NCI-H446 treated with DMSO at 0.1 percent for 48 hours (cell line): ENCODE data around the gene ZFYVE9.
"Not testable (repeated sequence)": the region's sequence is repeated elsewhere in the genome, so short reads cannot be mapped to it uniquely, and the experiment has no call there.

Experiments used
- DNase-seq: peaks from one replicate; lab custom pipeline; 2025; lab: John Stamatoyannopoulos, UW

Gene ZFYVE9

DNA sequence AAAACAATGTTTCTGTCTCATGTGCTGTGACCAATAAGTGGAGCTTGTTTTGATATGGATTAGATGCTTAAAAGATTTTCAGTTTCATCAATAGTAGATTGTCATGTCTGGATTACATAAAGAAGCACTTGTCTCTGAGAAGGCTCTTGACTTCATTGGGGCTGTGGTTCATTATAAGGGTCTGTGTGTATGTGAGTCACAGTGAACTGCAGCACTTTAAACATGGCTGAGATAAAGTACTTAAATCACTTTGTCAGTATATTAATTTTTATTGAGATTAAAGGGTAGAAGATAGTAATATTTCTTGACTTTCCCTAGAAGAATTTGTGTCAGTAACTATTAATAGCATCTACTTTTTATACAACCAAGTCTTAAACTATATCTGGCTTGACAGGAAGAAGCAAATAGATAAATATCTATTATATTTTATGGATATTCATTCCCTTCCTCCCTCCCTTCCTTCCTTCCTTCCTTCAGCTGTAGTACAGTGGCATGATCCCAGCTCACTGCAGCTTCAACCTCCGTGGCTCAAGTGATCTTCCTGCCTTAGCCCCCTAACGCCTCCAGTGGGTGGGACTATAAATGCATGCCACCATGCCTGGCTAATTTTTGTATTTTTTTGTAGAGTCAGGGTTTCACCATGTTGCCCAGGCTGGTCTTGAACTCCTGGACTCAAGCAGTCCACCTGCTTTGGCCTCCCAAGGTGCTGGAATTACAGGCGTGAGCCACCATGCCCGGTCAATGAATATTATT, 48.8 kb downstream of the ZFYVE9 start:
- DNase-seq: no peak

DNA sequence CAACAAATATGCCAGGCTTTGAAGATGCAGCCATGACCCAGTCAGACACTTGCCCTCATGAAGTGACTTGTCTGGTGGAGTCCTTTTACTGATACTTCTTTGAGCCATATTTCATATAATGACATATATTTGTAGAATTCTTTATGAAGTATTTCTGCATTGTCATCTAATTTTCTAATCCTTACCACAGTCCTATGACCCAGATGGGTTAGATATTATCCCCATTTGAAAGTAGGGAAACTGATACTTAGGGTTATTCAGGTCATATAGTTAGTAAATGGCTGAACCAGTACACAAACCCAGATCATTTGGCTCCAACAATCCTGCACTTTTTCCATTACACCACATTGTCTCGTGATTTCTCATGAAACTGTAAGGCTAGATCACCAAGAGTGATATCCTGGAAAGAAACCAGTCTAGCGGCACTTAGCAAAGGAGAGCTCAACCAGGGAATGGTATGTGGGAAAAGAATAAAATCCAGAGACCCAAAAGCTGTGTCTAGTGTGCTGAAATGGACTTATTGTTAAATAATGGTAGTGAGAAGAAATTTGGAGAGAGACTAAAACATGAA, 49.6 kb downstream of the ZFYVE9 start:
- no peak for DNase-seq

DNA sequence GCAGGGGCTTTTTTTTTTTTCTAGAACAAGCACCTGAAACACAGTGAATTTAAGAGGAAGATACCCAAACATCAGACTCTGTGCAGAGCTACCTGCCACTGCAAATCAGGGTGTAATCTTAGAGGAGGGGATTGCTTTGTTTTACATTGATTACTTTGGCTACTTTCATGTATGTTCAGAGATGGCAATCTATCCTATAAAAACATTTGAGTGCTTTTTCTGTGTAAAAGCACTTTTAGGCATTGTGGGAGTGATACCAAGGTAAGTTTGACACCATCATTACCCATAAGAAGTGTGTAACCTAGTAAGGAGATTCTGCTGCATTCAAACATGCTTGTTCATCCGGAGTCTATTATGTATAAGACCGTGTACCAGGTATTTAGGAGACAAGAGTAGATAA, 50.1 kb downstream of the ZFYVE9 start:
- DNase-seq: no peak

DNA sequence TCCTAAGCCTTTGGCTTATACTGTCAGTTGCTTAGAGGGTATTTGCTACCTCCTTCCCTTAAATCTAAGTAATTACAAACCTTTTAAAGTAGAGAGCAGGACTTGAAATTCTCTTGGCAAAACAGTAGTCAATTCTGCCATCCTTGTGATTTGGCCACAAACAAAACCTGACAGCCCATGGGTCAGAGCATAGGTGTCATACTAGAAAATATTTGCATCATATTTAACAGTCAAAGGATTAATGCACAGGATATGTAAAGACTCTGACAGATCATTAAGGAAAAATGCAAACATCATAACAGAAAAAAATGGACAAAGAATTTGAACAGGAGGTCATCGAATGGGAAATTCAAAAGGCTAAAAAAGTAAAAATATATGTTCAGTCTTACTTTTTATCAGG, 50.5 kb downstream of the ZFYVE9 start:
- no peak for DNase-seq

DNA sequence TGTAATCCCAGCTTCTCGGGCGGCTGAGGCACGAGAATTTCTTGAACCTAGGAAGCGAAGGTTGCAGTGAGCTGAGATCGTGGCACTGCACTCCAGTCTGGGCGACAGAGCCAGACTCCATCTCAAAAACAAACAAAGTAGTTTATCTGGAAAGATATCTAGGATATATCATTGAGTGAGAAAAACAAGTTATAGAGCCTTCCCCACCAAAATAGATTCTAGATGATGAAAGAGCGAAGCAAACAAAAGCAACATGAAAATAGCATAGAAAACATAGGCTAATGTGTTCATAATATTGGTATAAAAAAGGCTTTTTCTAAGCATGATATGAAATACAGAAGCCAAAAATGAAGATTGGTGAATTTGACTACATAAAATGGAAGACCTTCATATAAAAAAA, 52.1 kb downstream of the ZFYVE9 start:
- DNase-seq: no peak

DNA sequence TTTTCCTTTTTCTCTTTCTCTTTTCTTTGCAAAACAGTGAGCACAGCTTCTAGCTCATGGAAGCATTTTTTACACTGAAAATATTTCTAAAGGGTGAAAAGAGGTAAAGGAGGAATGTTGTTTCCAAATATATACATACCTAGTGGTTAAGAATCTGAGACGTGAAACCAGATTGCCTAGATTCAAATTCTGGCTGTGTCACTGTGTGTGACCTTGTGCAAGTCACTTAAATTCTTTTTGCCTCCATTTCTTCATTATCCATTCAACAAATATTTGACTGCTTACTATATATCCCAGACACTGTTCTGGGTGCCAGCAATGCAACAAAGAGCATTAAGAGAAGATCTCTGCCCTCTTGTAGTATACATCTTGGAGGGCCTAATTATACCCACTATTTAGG, 53.3 kb downstream of the ZFYVE9 start:
- no peak for DNase-seq

DNA sequence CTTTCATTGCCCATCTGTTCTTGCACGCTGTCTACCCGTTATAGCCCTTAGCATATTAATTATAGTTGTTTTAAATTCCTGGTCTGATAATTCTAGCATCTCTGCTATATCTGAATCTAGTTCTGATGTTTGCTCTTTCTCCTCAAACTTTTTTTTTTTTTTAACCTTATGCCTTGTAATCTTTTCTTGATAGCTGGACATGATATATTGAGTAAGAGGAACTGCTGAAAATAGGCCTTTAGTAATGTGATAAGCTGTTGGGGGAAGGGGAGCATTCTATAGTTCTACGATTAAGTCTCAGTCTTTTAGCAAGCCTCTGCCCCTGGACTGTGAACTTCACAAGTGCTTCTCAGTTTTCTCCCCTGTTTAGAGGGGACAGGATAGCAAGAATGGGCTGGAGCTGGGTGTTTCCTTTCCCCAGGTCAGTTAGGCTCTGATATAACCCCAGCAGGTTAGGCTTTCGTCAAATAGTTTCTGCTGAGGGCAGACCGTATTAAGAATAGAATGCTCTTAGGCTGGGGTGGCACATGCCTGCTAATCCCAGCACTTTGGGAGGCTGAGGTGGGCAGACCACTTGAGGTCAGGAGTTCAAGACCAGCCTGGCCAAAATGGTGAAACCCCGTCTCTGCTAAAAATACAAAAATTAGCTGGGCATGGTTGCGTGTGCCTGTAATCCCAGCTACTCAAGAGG, 62.2 kb downstream of the ZFYVE9 start:
- DNase-seq: no peak

DNA sequence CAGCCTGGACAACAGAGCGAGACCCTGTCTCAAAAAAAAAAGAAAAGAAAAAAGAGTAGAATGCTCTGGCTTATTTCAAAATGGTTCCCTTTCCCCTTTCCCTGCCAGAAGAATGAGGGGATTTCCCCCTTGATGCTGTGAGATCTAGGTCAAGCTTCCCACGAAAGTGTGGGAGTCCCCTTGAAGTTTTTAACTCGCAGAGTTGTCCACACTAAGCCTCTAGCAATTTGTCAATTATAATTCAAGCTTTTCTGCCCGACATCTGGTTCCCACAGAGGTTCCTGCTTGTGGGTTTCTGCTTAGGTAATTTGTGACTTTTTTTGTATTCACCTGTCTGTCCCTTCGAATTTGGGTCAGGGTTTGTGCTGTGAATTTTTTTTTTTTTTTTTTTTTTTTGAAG, 62.8 kb downstream of the ZFYVE9 start:
- DNase-seq: no peak

DNA sequence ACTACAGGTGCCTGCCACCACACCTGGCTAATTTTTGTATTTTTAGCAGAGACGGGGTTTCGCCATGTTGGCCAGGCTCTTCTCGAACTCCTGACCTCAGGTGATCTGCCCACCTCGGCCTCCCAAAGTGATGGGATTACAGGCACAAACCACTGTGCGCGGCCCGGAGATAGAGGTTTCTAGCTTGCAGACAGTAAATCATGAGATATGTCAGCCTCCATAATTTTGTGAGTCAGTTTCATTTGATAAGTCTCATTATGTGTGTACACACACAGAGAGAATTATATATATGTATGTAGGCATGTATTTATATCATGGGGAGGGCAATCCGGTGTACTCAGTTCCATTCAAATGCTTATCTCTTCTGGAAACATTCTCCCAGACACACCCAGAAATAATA, 64.8 kb downstream of the ZFYVE9 start:
- not testable (repeated sequence) for DNase-seq

DNA sequence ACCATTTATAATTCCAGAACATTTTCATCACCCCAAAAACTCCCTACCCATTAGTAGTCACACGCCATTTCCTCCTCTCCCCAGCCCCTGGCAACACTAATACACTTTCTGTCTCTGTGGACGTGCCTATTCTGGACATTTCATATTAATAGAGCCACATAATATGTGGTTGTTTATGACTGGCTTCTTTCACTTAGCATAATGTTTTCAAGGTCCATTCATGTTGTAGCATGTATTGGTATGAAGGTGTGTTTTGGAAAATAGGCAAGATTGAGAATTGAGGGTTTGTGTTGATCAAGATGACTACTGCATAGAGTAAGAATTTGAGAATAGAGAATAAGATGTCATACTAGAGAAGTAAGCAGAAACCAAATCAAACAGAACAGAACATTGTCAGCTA, 67.5 kb downstream of the ZFYVE9 start:
- no peak for DNase-seq

DNA sequence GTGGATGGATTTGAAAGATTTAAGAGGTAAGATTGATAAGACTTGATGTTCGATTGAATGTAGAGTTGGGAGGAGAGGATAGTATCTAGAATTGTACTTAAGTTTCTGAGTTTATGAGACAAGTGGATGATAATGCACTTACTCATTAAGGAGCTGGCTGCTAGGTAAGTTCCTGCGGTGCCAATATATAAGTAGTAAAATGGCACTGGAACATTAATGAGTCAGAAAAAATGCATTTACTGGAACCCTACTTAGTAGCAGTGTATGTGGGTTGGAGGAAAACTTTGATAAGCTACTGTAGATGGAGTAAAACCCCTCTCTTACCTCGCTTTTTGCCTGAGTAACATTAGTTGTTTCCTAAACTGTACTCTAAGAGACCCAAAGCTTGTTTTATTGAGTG, 68.2 kb downstream of the ZFYVE9 start:
- no peak for DNase-seq

DNA sequence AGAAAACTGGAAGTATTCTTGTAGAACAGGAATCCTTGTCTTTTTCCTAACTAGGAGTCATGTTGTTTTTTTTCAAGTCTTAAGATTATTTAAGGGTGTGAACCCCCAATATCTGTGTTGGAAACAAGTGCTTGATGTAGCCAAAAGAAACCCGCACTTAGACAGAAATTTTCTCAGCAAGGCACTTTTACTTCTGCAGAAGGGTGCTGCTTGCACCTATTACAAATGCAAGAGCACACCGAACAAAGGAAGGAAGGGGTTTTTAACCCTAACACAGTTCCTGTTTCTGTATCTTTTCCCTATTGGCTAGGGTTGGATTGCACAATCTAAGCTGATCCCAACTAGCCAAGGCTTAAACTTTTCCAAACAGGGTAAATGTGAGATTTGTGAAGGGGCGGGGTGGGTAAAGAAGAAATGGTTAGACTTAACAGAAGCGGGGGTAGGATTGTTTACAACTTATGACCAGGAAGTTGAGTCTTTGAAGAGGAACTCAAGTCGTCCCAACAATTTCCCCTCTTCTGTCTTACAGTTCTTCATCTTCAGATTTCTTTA, 75.1 kb downstream of the ZFYVE9 start:
- DNase-seq: no peak

DNA sequence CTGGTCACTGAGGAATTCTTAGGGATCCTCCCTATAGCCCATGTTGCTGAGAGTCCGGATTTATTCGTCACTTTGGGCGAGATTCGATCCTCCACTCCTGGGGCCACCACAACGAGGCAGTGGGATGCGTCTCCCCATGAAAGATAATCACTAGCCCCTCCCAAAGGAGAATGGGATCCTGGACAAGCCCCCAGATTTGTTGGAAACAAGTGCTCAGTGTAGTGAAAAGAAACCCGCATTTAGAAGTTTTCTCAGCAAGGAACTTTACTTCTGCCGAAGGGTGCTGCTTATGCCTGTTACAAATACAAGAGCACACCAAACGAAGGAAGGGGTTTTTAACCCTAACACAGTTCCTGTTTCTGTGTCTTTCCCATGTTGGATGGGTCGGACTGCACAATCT, 83.3 kb downstream of the ZFYVE9 start:
- no peak for DNase-seq

DNA sequence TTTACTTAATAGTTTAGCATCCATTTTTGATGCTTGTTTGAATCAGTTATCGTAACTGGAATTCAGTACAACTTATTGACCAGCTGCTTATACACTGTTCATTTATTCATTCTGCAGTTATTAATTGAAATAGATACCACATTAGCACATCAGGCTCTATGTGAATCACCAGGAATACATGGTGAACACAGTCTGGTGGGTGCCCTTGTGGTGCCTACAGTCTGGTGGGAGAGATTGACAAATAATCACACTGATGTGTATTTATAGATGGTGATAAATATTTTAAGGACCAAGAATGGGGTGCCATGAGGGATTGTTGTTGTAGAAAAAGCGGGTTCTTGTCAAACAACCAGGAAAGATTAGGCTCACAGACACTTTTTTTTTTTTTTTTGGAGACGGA, 87.6 kb downstream of the ZFYVE9 start:
- no peak for DNase-seq

DNA sequence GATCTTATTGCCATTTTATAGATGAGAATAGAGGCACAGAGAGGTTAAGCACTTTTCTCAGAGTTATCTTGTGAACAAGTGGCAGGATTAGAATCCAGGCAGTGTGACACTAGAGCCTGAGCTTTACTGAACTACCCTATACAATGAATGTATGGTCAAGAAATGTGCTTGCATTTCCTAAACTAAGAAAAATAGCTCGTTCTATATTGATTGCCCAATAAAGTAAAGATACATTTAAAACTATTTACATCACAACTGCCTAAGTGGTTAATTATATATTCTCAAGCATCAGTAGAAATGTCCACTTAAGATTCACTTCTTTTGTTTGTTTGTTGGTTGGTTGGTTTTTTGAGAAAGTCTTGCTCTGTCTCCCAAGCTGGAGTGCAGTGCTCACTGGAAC, 91.6 kb downstream of the ZFYVE9 start:
- no peak for DNase-seq

DNA sequence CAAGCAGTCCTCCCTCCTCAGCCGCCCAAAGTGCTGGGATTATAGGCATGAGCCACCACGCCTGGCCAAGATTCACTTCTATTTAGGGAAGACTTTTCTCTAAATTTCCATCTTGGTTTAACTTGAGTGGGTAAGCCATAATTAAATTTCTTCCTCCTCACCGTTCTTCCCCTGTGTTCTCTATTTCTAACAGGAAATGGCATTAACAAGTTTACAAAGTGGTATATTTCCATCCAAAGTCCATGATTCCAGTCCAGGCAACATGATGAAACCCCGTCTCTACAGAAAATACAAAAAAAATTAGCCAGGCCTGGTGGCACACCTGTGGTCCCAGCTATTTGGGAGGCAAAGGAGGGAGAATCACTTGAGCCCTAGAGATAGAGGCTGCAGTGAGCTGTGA, 92.1 kb downstream of the ZFYVE9 start:
- DNase-seq: no peak

DNA sequence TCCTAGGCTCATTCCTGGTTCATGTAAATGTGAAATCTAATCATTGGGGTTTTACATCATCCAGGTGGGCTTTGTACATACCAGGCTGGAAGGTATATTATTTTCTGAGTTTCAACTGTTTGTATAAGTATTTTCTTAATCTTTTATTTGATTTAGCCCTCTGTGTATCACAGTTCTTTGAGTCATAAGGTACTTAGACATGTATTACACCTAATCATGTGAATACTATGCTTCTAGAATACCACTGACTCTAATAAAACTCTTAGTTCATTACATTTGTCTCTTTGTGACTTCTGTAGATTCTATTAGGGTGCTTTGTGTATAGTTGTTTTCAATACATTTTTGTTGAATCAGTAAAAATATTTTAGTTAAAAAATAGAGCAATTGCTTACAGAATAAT, 92.8 kb downstream of the ZFYVE9 start:
- DNase-seq: no peak

DNA sequence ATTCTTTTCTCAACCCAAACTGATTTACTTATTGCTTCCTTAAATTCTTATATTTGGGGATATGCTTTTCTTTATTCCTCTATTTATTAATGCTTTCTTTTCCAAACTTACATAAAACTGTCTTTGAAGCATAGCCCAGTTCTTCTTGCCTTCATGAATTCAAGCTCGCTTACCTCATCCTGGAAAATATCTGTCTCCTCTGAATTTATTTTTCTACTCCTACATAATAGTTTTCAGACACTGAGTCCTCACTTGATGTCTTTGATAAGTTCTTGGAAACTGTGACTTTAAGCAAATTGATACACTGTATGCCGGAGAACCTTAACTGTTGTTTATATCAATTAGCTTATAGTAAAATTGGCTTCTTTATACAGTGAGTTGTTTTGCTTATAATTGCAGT, 93.8 kb downstream of the ZFYVE9 start:
- DNase-seq: no peak

DNA sequence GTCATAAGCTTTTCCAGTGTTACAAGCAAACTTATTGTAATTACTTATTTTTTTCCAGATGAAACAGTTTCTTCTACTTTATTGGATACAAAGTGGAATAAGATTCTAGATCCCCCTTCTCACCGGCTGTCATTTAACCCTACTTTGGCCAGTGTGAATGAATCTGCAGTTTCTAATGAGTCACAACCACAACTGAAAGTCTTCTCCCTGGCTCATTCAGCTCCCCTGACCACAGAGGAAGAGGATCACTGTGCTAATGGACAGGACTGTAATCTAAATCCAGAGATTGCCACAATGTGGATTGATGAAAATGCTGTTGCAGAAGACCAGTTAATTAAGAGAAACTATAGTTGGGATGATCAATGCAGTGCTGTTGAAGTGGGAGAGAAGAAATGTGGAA, 95.5 kb downstream of the ZFYVE9 start:
- DNase-seq: no peak

DNA sequence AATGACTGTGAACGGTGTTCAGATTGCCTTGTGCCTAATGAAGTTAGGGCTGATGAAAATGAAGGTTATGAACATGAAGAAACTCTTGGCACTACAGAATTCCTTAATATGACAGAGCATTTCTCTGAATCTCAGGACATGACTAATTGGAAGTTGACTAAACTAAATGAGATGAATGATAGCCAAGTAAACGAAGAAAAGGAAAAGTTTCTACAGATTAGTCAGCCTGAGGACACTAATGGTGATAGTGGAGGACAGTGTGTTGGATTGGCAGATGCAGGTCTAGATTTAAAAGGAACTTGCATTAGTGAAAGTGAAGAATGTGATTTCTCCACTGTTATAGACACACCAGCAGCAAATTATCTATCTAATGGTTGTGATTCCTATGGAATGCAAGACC, 96.6 kb downstream of the ZFYVE9 start:
- DNase-seq: no peak

DNA sequence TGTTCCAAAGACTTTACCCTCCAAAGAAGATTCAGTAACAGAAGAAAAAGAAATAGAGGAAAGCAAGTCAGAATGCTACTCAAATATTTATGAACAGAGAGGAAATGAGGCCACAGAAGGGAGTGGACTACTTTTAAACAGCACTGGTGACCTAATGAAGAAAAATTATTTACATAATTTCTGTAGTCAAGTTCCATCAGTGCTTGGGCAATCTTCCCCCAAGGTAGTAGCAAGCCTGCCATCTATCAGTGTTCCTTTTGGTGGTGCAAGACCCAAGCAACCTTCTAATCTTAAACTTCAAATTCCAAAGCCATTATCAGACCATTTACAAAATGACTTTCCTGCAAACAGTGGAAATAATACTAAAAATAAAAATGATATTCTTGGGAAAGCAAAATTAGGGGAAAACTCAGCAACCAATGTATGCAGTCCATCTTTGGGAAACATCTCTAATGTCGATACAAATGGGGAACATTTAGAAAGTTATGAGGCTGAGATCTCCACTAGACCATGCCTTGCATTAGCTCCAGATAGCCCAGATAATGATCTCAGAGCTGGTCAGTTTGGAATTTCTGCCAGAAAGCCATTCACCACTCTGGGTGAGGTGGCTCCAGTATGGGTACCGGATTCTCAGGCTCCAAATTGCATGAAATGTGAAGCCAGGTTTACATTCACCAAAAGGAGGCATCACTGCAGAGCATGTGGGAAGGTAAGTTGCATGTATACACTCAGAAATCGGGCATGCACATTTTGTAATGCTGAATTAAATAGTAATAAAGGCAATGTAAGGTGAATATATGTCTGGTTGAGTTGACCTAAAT, 97.2 kb downstream of the ZFYVE9 start:
- DNase-seq: no peak

DNA sequence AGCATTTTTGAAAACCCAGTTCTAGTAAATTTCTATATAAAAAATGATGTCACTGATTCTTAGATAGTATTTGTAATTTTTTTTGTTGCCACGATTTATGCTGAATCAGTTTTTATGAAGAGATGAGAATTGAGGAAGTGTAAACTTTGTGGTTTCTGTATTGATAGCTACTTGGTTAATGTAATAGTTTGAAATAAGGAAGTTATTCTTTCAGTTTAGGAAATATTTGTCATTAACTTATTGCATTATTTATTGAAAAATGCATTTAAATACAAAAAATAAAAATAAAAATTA, 97.8 kb downstream of the ZFYVE9 start:
- no peak for DNase-seq
